C4-2B (cell line): Measurements from ENCODE around the gene DOC2B.
"Not testable (repeated sequence)": the region's sequence is repeated elsewhere in the genome, so short reads cannot be mapped to it uniquely, and the experiment has no call there.

Experiments used
- H3K27ac ChIP-seq: fragments of 450-650 bp; 2 replicates; pipeline ENCODE4 v1.5.1; 2017
- CTCF ChIP-seq: fragments of 450-650 bp; conservative IDR thresholded peaks from 2 replicates; pipeline ENCODE4 v1.5.1; 2017; ENCODE audit warnings: mild to moderate bottlenecking
- ZFX ChIP-seq: fragments of 450-650 bp; IDR thresholded peaks from 2 replicates; pipeline ENCODE4 v1.6.1; 2017

The DOC2B gene

GRCh38 chr17:170130-170670 is 11.2 kb downstream of the DOC2B start:
- no peak overlapping the region for H3K27ac ChIP-seq
- TF ChIP-seq ZFX (no peak), CTCF (no peak)

- H3K27ac ChIP-seq = not testable (repeated sequence)
Observed at GRCh38 chr17:168614-169013, 12.8 kb downstream of the DOC2B start.

GRCh38 chr17:165939-166338 is 15.5 kb downstream of the DOC2B start:
- H3K27ac ChIP-seq = no peak overlapping the region
- TF ChIP-seq ZFX = no peak
- TF ChIP-seq CTCF = no peak

GRCh38 chr17:164303-165235 is 16.9 kb downstream of the DOC2B start:
- H3K27ac ChIP-seq = no peak overlapping the region
- TF ChIP-seq CTCF = no peak; the same call in 1 of the 2 replicates
- no peak for TF ChIP-seq ZFX

- TF ChIP-seq CTCF = no peak
- TF ChIP-seq ZFX = no peak
Observed at GRCh38 chr17:163514-164098, 17.8 kb downstream of the DOC2B start.

GRCh38 chr17:162689-163088 is 18.8 kb downstream of the DOC2B start:
- H3K27ac ChIP-seq = no peak overlapping the region
- no peak for TF ChIP-seq CTCF
- TF ChIP-seq ZFX = no peak

More at GRCh38 chr17:163514-164098, 17.8 kb downstream of the DOC2B start:
- no peak overlapping the region for H3K27ac ChIP-seq

GRCh38 chr17:161481-161880 is 20.0 kb downstream of the DOC2B start:
- no peak for TF ChIP-seq ZFX
- no peak for TF ChIP-seq CTCF
- no peak overlapping the region for H3K27ac ChIP-seq
